ENCODE data around the gene GRIFIN. TPM values are rescaled to one million over a fixed set of nuclear protein-coding genes. Genes with fewer than 3 reads are reported as not detected.

Gene GRIFIN, protein sequence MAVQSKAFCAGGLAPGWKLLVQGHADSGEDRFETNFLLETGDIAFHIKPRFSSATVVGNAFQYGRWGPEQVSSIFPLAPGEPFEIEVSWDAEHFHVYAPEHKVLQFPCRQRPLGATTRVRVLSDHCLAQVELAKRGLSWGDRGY
- total RNA-seq: not detected

DNA sequence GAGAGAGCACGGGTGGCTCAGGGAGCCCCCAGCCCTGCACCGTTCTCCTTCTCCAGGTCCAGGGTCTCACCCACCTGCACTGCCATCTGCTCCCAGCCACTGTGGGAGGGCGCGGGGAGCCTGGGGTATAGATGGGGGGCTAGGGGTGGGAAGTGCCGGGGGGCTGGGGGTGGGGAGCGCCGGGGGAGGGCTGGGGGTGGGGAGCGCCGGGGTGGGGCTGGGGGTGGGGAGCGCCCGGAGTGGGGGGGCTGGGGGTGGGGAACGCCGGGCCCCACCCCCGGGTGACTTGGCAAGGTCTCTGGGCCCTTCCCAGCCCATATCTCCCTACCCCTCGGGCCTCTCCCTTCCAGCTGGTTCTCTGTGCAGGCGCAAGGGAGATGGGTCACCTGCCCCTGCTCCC, at the start of gene GRIFIN:
GRIFIN (minus strand) TSS at position 101 of the 400 bp plus-strand sequence; CDS start at position 86, 15 bp downstream.
- ChIA-PET CTCF (no interaction called here), POLR2A (no interaction called here)
- Mint-ChIP-seq H3K36me3 (no peaks in the 10 kb centered on the region), H3K4me1 (ENCODE audit: low read depth) (no peaks in the 10 kb centered on the region), H3K9me3 (no peaks in the 10 kb centered on the region), H3K27ac (no peak within 1 kb of the TSS), H3K27me3 (no peaks in the 10 kb centered on the region), H3K4me3 (no peak within 1 kb of the TSS)
- intact Hi-C loops (cut with micrococcal nuclease): loop anchor here (5.0 kb wide), 2 partner anchors 46 to 81 kb away; partner anchors contain the start of genes BRAT1 and IQCE
- no peak for DNase-seq

DNA sequence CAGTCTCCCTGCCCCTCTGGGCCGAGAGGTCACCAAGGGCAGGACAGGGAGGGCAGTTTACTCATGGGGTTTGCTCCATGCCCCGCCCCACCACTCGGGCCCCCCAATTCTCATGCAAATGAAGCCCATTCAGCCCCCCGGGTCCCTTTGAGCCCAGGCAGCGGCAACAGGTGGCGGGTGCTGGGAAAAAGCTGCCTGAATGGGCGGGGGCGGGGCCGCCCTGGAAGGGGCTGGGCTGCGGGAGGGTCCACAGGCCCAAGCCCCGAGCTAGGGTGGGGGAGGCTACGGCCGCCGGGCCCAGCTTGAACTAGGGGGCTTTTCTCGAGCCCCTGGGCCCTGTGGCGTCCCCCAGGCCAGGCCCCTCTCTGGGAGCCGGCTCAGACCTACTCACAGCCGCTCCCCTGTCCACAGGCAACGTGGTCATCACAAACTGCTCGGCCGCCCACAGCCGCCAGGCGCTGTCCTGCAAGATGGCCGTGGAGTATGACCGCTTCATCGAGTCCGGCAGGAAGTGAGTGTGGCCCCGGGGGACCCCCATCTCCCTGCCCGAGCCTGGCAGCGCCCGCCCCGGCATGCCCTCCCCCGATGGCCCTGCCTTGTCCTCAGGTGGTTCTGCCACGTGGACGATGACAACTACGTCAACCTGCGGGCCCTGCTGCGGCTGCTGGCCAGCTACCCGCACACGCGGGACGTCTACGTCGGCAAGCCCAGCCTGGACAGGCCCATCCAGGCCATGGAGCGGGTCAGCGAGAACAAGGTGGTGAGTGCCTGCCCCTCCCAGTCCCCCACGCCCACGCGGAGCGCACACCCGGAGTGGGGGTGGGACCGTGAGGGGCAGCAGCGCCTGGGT, 48.8 kb upstream of the GRIFIN start:
- DNase-seq: no peak
- Mint-ChIP-seq H3K27me3 (no peaks in the 10 kb centered on the region), H3K9me3 (no peaks in the 10 kb centered on the region), H3K36me3 (peaks cover 10% of the 10 kb centered on the region), H3K27ac (no peak overlapping the region), H3K4me1 (ENCODE audit: low read depth) (peaks cover 60% of the 10 kb centered on the region), H3K4me3 (no peak overlapping the region)
- POLR2A ChIA-PET: no interaction called here
- intact Hi-C loops (cut with micrococcal nuclease): loop anchor here (5.0 kb wide), 2 partner anchors 48 to 123 kb away; partner anchors contain the start of genes CHST12 and GRIFIN
- CTCF ChIA-PET: no interaction called here

DNA sequence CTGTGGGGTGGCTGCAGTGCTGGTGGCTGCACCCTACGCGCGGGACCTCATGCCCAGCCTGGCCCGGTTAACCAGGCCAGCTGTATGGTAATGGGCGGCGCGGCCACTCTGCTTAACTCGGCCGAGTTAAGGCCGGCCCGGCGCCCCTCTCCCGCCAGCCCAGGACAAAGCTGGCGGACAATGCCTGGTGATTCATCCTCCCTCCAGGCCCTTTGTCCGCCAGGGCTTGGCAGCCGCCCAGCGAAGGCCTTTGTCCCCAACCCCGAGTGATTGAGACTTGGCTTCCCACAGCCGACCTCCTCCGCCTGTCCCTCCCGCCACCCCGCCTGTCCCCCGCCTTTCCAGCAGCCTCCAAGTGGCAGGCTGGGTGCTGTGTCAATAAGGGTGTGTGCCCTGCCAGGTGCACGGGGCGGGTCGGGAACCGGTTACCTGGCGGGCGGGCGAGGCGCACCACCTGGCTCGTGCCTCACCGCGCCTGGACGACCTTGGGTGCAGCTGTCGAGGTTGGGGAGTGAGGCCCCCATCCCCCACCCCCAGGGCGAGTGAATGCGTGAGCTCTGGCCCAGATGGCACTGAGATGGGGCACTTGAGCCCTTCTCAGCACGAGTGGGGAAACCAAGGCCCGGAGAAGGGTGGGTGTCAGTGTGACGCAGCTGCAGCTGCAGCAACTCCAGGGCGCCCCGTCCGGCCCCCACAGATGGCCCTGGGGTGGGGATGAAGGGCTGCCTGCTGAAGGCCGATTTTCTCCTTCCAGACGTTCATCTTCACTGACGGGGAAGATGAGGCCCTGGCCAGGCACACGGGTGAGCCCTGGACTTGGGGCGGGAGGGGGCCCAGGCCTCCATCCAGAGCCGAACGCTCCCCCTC, 48.0 kb upstream of the GRIFIN start:
- POLR2A ChIA-PET: no interaction called here
- Mint-ChIP-seq H3K27ac (no peak overlapping the region), H3K36me3 (peaks cover 10% of the 10 kb centered on the region), H3K9me3 (no peaks in the 10 kb centered on the region), H3K27me3 (no peaks in the 10 kb centered on the region), H3K4me1 (ENCODE audit: low read depth) (peaks cover 53% of the 10 kb centered on the region), H3K4me3 (no peak overlapping the region)
- DNase-seq: no peak
- intact Hi-C loops (cut with micrococcal nuclease): loop anchor here (2.0 to 5.0 kb wide), 3 partner anchors 15 to 122 kb away; partner anchors contain the start of genes CHST12 and GRIFIN
- CTCF ChIA-PET: interaction anchor here (1.0 kb wide), 1 partner anchor 35 kb away, joined by 4 read pairs; no protein-coding TSS in a partner anchor

DNA sequence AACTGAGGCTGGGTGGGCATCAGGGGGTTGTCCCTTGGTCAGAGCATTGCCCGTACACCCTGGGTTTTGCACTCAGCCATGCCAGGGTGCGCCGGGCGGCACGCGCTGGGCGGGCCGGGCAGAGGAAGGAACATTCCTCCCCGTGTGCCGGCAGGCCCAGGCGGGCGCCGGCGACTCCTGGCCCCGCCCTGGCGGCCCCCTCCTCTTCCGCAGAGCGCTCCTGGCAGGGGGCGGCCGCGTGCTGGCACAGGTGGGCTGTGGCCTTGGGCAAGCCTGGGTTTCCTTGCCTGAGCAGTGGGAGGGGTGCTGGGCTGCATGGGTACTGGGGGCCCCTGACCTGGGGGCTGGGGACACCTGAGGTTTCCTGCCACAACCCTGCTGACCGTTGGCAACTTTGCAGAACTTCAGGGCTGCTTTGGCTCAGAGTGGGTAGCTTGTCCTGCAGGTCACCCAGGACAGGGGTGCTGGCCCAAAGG, 47.3 kb upstream of the GRIFIN start:
- Mint-ChIP-seq H3K36me3 (peaks cover 10% of the 10 kb centered on the region), H3K9me3 (no peaks in the 10 kb centered on the region), H3K4me3 (peak overlapping the region; percentile 87), H3K27ac (peak overlapping the region; percentile 83), H3K4me1 (ENCODE audit: low read depth) (peaks cover 47% of the 10 kb centered on the region), H3K27me3 (no peaks in the 10 kb centered on the region)
- DNase-seq: no peak
- CTCF ChIA-PET: interaction anchor here (1.0 kb wide), 1 partner anchor 36 kb away, joined by 4 read pairs; no protein-coding TSS in a partner anchor
- POLR2A ChIA-PET: no interaction called here
- intact Hi-C loops (cut with micrococcal nuclease): loop anchor here (2.0 to 5.0 kb wide), 3 partner anchors 15 to 121 kb away; partner anchors contain the start of genes CHST12 and GRIFIN

DNA sequence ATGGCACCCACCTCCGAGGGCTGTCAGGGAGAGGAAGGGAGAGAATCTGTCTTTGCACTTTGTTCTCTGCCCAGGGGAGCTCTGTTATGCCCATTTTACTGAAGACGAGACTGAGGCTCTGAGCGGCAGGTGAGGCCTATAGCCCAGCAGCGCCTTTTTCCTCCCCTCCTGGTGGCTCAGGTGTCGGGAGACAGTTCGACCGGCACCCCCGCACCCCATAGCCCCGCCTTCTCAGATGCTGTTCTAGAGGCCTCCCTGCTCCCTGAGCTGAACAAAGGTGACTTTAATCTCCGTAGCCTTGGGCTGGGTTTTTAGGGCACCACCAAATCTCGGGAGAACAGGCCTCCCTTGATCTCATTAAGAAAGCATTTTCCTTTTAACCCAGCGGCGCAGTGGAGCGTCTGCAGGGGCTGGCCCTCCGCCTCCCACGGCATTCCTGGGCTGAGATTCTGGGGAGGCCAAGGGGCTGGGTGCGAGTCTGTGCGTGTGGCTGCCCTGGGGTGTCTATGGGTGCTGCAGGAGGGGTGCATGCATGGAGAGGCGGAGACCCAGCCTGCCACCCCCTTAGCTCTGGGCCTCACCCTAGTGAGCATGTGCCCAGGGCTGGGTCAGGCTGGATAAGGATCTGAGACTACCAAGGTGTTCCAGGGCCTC, 46.7 kb upstream of the GRIFIN start:
- peak; percentile 68 for DNase-seq
- Mint-ChIP-seq H3K4me3 (peak overlapping the region; percentile 87), H3K27ac (peak overlapping the region; percentile 83), H3K9me3 (no peaks in the 10 kb centered on the region), H3K36me3 (peaks cover 10% of the 10 kb centered on the region), H3K4me1 (ENCODE audit: low read depth) (peaks cover 47% of the 10 kb centered on the region), H3K27me3 (no peaks in the 10 kb centered on the region)
- ChIA-PET POLR2A (interaction anchor here (2.5 kb wide), 1 partner anchor 12 kb away, joined by 18 read pairs; no protein-coding TSS in a partner anchor), CTCF (interaction anchor here (1.0 to 1.5 kb wide), 2 partner anchors 36 to 54 kb away, joined by 3 to 4 read pairs; no protein-coding TSS in a partner anchor)
- intact Hi-C loops (cut with micrococcal nuclease): loop anchor here (1.0 to 5.0 kb wide), 4 partner anchors 7 to 121 kb away; partner anchors contain the start of genes CHST12 and GRIFIN

DNA sequence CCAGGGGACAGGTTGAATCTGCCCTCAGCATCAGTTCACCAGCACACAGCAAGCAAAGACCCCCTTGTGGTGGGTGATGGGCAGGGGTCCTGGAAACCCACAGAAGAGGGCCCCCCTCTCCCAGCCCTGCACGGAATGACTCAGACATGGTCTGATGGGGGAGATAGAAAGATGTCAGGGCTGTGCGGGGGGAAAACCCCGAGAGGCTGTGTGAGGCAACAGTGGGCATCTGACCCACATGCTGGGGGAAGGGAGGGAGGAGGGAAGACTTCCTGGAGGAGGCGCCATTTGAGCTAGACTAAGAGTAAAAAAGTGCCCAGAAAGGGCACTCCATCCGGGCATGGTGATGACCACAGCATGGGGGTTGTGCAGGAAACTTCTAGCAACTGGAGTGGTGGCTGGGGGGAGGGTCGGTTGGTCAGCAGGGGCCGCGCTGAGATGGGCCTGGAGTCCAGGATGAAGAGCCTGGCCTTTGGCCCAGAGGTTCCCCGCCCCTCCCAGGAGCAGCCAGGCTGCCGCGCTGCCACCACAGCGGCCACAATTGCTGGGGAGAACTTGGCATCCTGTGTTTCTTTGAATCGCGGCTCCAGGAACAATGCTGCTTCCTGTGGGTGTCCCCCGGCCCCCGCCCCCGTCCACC, 45.9 kb upstream of the GRIFIN start:
- ChIA-PET POLR2A (interaction anchor here (1.0 to 2.5 kb wide), 2 partner anchors 8 to 11 kb away, joined by 5 to 18 read pairs; no protein-coding TSS in a partner anchor), CTCF (interaction anchor here (1.5 kb wide), 1 partner anchor 54 kb away, joined by 3 read pairs; no protein-coding TSS in a partner anchor)
- Mint-ChIP-seq H3K27me3 (no peaks in the 10 kb centered on the region), H3K9me3 (no peaks in the 10 kb centered on the region), H3K4me1 (ENCODE audit: low read depth) (peaks cover 39% of the 10 kb centered on the region), H3K36me3 (peaks cover 8% of the 10 kb centered on the region), H3K27ac (peak overlapping the region; percentile 83), H3K4me3 (peak overlapping the region; percentile 87)
- intact Hi-C loops (cut with micrococcal nuclease): loop anchor here (1.0 to 5.0 kb wide), 4 partner anchors 8 to 120 kb away; partner anchors contain the start of genes CHST12 and GRIFIN
- DNase-seq: peak; percentile 90

DNA sequence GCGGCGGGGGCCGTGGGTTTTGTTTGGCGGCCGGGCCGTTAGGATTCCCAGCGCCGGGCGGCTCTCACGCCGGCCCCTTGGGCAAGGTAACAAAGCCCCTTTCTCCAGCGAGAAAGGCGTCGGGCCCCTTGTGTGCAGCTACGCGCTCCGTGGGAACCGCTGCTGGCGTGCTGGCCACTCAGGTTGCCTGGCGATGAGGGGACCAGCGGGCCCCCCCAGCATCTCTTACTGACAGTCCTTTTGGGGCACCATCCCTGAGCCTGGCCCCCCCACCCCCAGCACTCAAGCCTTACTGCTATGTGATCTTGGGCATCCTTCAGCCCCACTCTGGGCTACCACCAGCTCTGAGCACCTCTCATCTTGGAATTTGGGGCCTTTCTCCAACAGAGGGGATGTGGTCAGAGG, 45.1 kb upstream of the GRIFIN start:
- no peaks in the 10 kb centered on the region for H3K9me3 Mint-ChIP-seq
- H3K4me3 Mint-ChIP-seq: peak overlapping the region; percentile 87
- no peak for DNase-seq
- H3K36me3 Mint-ChIP-seq: peaks cover 8% of the 10 kb centered on the region
- intact Hi-C loops (cut with micrococcal nuclease): loop anchor here (5.0 kb wide), 2 partner anchors 44 to 119 kb away; partner anchors contain the start of genes CHST12 and GRIFIN
- H3K4me1 Mint-ChIP-seq (ENCODE audit: low read depth): peaks cover 34% of the 10 kb centered on the region
- POLR2A ChIA-PET: interaction anchor here (0.9 to 2.5 kb wide), 3 partner anchors 9 to 18 kb away, joined by 3 to 18 read pairs (median 5); no protein-coding TSS in a partner anchor
- CTCF ChIA-PET: interaction anchor here (0.9 to 1.5 kb wide), 2 partner anchors 34 to 53 kb away, joined by 3 read pairs; partner anchors contain the start of gene BRAT1
- H3K27ac Mint-ChIP-seq: peak overlapping the region; percentile 83
- H3K27me3 Mint-ChIP-seq: no peaks in the 10 kb centered on the region

DNA sequence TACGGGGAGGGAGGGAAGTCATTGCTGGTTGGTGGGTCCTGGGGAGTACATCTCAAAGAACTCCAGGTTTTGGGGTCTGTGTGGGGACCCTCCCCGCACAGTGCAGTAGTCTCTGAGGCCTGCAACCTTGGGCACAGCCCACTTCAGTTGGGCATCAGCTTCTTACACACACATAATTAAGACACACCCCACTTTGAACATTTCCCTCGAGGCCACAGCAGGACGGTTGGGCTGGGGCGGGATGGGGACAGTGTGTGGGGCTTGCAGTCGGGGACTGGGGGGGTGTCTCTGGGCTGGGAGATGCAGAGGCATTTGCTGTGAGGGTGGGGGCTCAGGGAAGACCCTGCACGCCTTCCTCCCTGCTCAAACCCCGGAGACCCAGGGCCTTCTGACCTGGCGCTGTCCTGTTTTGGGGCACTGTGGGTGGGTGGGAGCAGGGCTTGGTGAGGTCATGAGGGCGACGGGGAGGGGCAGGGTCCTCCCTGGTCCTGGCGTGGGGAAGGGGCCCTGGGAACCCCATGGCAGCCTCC, 44.6 kb upstream of the GRIFIN start:
- ChIA-PET POLR2A (interaction anchor here (0.9 to 2.5 kb wide), 4 partner anchors 9 to 19 kb away, joined by 3 to 18 read pairs (median 4); no protein-coding TSS in a partner anchor), CTCF (interaction anchor here (0.9 to 1.2 kb wide), 2 partner anchors 33 to 35 kb away, joined by 3 read pairs; partner anchors contain the start of gene BRAT1)
- no peaks in the 10 kb centered on the region for H3K27me3 Mint-ChIP-seq
- peak overlapping the region; percentile 97 for H3K4me3 Mint-ChIP-seq
- H3K36me3 Mint-ChIP-seq: peaks cover 8% of the 10 kb centered on the region
- no peak for DNase-seq
- H3K4me1 Mint-ChIP-seq (ENCODE audit: low read depth): peaks cover 30% of the 10 kb centered on the region
- H3K27ac Mint-ChIP-seq: peak overlapping the region; percentile 81
- no peaks in the 10 kb centered on the region for H3K9me3 Mint-ChIP-seq
- intact Hi-C loops (cut with micrococcal nuclease): loop anchor here (5.0 kb wide), 2 partner anchors 44 to 119 kb away; partner anchors contain the start of genes CHST12 and GRIFIN

DNA sequence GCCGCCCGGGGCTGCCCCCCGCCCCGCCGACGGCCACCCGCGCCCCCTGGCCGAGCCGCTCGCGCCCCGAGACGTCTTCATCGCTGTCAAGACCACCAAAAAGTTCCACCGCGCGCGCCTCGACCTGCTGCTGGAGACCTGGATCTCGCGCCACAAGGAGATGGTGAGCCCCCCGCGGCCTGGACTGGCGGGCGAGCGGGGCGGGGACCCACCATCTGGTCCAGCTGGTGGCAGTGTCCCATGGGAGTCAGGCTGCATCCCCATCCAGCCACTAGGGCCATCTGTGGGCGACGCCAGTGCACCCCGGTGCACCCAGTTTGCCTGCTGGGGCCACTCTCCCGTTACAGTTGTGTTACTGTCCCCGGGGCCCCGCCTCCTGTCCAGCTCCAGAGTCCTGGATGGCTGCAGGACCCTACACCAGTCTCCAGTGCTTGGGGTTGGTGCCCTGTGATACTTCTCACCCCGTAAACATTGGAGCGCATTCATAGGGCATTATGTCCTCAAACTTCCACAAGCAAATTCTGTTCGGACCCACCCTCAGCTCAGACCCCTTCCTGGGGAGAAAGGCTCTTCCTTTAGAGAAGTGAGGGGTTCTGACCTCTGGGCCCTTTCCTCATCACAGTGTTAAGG, 44.0 kb upstream of the GRIFIN start:
- H3K36me3 Mint-ChIP-seq: peaks cover 8% of the 10 kb centered on the region
- POLR2A ChIA-PET: interaction anchor here (0.7 to 1.0 kb wide), 2 partner anchors 9 to 36 kb away, joined by 3 read pairs; no protein-coding TSS in a partner anchor
- no peaks in the 10 kb centered on the region for H3K27me3 Mint-ChIP-seq
- peak; percentile 62 for DNase-seq
- intact Hi-C loops (cut with micrococcal nuclease): loop anchor here (5.0 kb wide), 2 partner anchors 43 to 118 kb away; partner anchors contain the start of genes CHST12 and GRIFIN
- H3K4me3 Mint-ChIP-seq: peak overlapping the region; percentile 97
- no peaks in the 10 kb centered on the region for H3K9me3 Mint-ChIP-seq
- H3K27ac Mint-ChIP-seq: peak overlapping the region; percentile 81
- peaks cover 27% of the 10 kb centered on the region for H3K4me1 Mint-ChIP-seq (ENCODE audit: low read depth)
- CTCF ChIA-PET: interaction anchor here (0.9 to 1.2 kb wide), 2 partner anchors 34 to 35 kb away, joined by 3 read pairs; partner anchors contain the start of gene BRAT1
